Neural cell (in vitro differentiated cells): Measurements from ENCODE around the gene HERC3. TPM values are rescaled to one million over a fixed set of nuclear protein-coding genes. Genes with fewer than 3 reads are reported as not detected.

Source experiments
- H2AFZ ChIP-seq: fragments of 200-600, 300-800 bp; sonication (generic), shearing (Covaris generic); 2 replicates; pipeline ENCODE4 v1.6.0; 2014; ENCODE audit warnings: low read depth, mild to moderate bottlenecking, antibody characterized with exemption, low read length, moderate library complexity
- H3F3A ChIP-seq: fragments of 200-600 bp; shearing (Covaris generic); 2 replicates; pipeline ENCODE4 v1.6.1; 2016; ENCODE audit warnings: mild to moderate bottlenecking, moderate library complexity, mixed read lengths, antibody characterized with exemption, low read length; ENCODE audit not compliant: insufficient read depth, poor library complexity, severe bottlenecking
- H3K27ac ChIP-seq: fragments of 200-600, 300-800 bp; sonication (generic), shearing (Covaris generic); 2 replicates; pipeline ENCODE4 v1.5.1; 2014; ENCODE audit warnings: mild to moderate bottlenecking, low read length, moderate library complexity
- H3K27me3 ChIP-seq: fragments of 300-800, 200-600 bp; sonication (generic), shearing (Covaris generic); 2 replicates; pipeline ENCODE4 v1.6.0; 2014; ENCODE audit warnings: mild to moderate bottlenecking, low read depth, low read length, moderate library complexity; ENCODE audit not compliant: insufficient read depth
- H3K36me3 ChIP-seq: fragments of 300-800, 200-600 bp; sonication (generic), shearing (Covaris generic); 2 replicates; pipeline ENCODE4 v1.5.1; 2014; ENCODE audit warnings: mild to moderate bottlenecking, antibody characterized with exemption, low read length, moderate library complexity; ENCODE audit not compliant: insufficient read depth
- H3K4me2 ChIP-seq: fragments of 300-800, 200-600 bp; sonication (generic), shearing (Covaris generic); 2 replicates; pipeline ENCODE4 v1.6.0; 2014; ENCODE audit warnings: mild to moderate bottlenecking, low read length
- H3K4me3 ChIP-seq: fragments of 300-800, 200-600 bp; sonication (generic), shearing (Covaris generic); 2 replicates; pipeline ENCODE4 v1.5.1; 2014; ENCODE audit warnings: mild to moderate bottlenecking, low read length, moderate library complexity
- H3K79me2 ChIP-seq: fragments of 200-600 bp; shearing (Covaris generic); replicated peaks from 2 replicates; pipeline ENCODE4 v1.6.0; 2014; ENCODE audit warnings: mild to moderate bottlenecking, low read length, moderate library complexity; ENCODE audit not compliant: insufficient read depth
- H3K9ac ChIP-seq: fragments of 300-800, 200-600 bp; sonication (generic), shearing (Covaris generic); 2 replicates; pipeline ENCODE4 v1.6.1; 2016; ENCODE audit warnings: mild to moderate bottlenecking, low read length, mixed read lengths
- H3K9me2 ChIP-seq: fragments of 200-600 bp; shearing (Covaris generic); 2 replicates; pipeline ENCODE4 v1.6.1; 2016; ENCODE audit warnings: mild to moderate bottlenecking, low read length, mixed read lengths; ENCODE audit not compliant: insufficient read depth
- H3K9me3 ChIP-seq: fragments of 200-600, 300-800 bp; sonication (generic), shearing (Covaris generic); 2 replicates; pipeline ENCODE4 v1.6.1; 2016; ENCODE audit warnings: mild to moderate bottlenecking, mixed run types, low read length, moderate library complexity, mixed read lengths
- H4K20me1 ChIP-seq: fragments of 200-600 bp; shearing (Covaris generic); 2 replicates; pipeline ENCODE4 v1.6.1; 2016; ENCODE audit warnings: mild to moderate bottlenecking, mixed run types; ENCODE audit not compliant: insufficient read depth
- CTCF ChIP-seq: fragments of 450-650 bp; IDR thresholded peaks from 2 replicates; pipeline ENCODE4 v1.5.1; 2014; ENCODE audit warnings: antibody characterized with exemption, mild to moderate bottlenecking, moderate library complexity; ENCODE audit not compliant: poor library complexity, severe bottlenecking
- EP300 ChIP-seq: fragments of 450-650 bp; conservative IDR thresholded peaks from 2 replicates; pipeline ENCODE4 v1.6.1; 2014; ENCODE audit warnings: antibody characterized with exemption, mild to moderate bottlenecking, moderate library complexity; ENCODE audit not compliant: poor library complexity, severe bottlenecking
- EZH2 ChIP-seq: fragments of 200-600, 300-800 bp; shearing (Covaris generic), sonication (generic); IDR thresholded peaks from 2 replicates; pipeline ENCODE4 v1.6.1; 2014; ENCODE audit warnings: antibody characterized with exemption, low read length, borderline replicate concordance, mild to moderate bottlenecking; ENCODE audit not compliant: insufficient read depth, poor library complexity, severe bottlenecking
- MXI1 ChIP-seq: fragments of 450-650 bp; conservative IDR thresholded peaks from 2 replicates; pipeline ENCODE4 v1.6.1; 2014; ENCODE audit warnings: antibody characterized with exemption, mild to moderate bottlenecking; ENCODE audit not compliant: poor library complexity, severe bottlenecking
- POLR2AphosphoS5 ChIP-seq: IDR thresholded peaks from 2 replicates; pipeline ENCODE4 v1.6.1; 2012
- RAD21 ChIP-seq: fragments of 450-650 bp; conservative IDR thresholded peaks from 2 replicates; pipeline ENCODE4 v1.6.1; 2014; ENCODE audit warnings: antibody characterized with exemption, mild to moderate bottlenecking, moderate library complexity
- REST ChIP-seq: IDR thresholded peaks from 2 replicates; pipeline ENCODE4 v1.6.1; 2012; ENCODE audit warnings: borderline replicate concordance
- SMC3 ChIP-seq: fragments of 450-650 bp; conservative IDR thresholded peaks from 2 replicates; pipeline ENCODE4 v1.6.1; 2014; ENCODE audit warnings: antibody characterized with exemption, mild to moderate bottlenecking, moderate library complexity; ENCODE audit not compliant: poor library complexity
- TAF1 ChIP-seq: IDR thresholded peaks from 2 replicates; pipeline ENCODE4 v1.6.1; 2012; ENCODE audit warnings: low read depth
- polyA plus RNA-seq: library from polyadenylated mRNA; depleted of rRNA; stranded (reverse); fragments of >200 nt; gene quantifications from 2 replicates; pipeline ENCODE4 v1.2.3, GENCODE V29; 2014

The HERC3 gene
- polyA plus RNA-seq, 1 donor from 2014 or later = 49.2 TPM

GRCh38 chr4:88722276-88722780, 130.0 kb downstream of the HERC3 start:
- H3K4me2 ChIP-seq = no peak overlapping the region
- no peak overlapping the region for H3K9ac ChIP-seq
- H3K4me3 ChIP-seq = no peak overlapping the region
- H3K36me3 ChIP-seq = peaks cover 26% of the 10 kb centered on the region
- H3K27ac ChIP-seq = no peak overlapping the region
- no peaks in the 10 kb centered on the region for H3K27me3 ChIP-seq
- H3K79me2 ChIP-seq = no peaks in the 10 kb centered on the region
- no peaks in the 10 kb centered on the region for H4K20me1 ChIP-seq
- no peaks in the 10 kb centered on the region for H3F3A ChIP-seq
- no peak overlapping the region for H2AFZ ChIP-seq
- H3K9me3 ChIP-seq = no peaks in the 10 kb centered on the region
- H3K9me2 ChIP-seq = no peaks in the 10 kb centered on the region
- TF ChIP-seq TAF1 = no peak
- no peak for TF ChIP-seq POLR2AphosphoS5
- TF ChIP-seq MXI1 = no peak
- TF ChIP-seq SMC3 = no peak
- no peak for TF ChIP-seq EZH2
- TF ChIP-seq EP300 = no peak
- TF ChIP-seq REST = no peak
- no peak for TF ChIP-seq RAD21
- TF ChIP-seq CTCF = no peak

- TF ChIP-seq REST = no peak
- no peak for TF ChIP-seq RAD21
- H3K9ac ChIP-seq = no peak overlapping the region
- peaks cover 21% of the 10 kb centered on the region for H3K36me3 ChIP-seq
- H3K27me3 ChIP-seq = no peaks in the 10 kb centered on the region
- no peaks in the 10 kb centered on the region for H3F3A ChIP-seq
- H2AFZ ChIP-seq = no peak overlapping the region
- H4K20me1 ChIP-seq = no peaks in the 10 kb centered on the region
- no peak overlapping the region for H3K4me3 ChIP-seq
- no peaks in the 10 kb centered on the region for H3K9me3 ChIP-seq
- no peaks in the 10 kb centered on the region for H3K9me2 ChIP-seq
- H3K79me2 ChIP-seq = no peaks in the 10 kb centered on the region
- no peak overlapping the region for H3K27ac ChIP-seq
- no peak overlapping the region for H3K4me2 ChIP-seq
Observed at GRCh38 chr4:88722828-88723227, 130.5 kb downstream of the HERC3 start.
